ENCODE results near the gene CXCL12. TPM values are rescaled to one million over a fixed set of nuclear protein-coding genes. Genes with fewer than 3 reads are reported as not detected.

CXCL12 gene
- total RNA-seq, 1 donor from 2014 or later: 153 TPM

DNA sequence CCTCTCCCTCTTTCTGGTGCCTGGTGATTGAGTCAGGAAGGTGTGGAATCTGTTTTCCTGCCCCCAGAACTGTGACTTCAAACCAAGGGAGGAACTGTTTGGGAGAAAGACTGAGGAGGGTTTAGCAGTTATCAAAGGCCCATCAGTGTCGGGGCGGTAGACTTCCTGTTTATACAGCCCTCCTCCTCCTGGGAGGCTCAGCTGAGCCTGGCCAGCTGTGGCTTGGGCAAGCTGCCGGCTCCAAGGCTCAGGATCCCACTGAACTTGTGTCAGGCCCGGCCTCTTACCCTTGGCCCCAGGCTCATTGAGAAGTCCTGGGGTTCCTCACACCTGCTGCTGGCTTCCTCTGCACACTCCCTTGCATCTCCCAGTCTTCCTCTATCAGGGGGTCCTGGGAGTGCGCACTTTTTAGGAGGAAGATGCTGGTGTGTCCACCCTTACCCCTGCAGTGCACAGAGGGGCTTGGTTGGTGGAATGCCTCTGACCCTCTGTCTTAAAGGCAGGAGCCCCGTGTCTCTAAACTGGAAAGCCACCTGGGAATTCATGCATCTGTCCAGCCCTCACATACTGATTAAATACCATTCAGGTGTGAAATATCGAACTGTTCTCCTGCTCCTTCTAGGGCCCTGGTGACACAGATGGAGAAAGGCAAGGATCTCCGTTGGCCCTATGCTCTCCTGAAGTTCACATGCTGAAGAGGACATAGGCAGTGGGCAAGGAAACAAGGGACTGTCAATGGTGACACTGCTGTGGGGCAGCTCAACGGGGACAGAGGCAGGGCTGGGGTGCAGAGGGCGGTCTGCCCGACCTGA, 32.4 kb downstream of the CXCL12 start:
- peaks cover 6% of the 10 kb centered on the region for H3K4me1 Mint-ChIP-seq (ENCODE audit: unreplicated experiment)
- no peak for DNase-seq (ENCODE audit: extremely low spot score, unreplicated experiment)

GRCh38 chr10:44348496-44348895, 36.4 kb downstream of the CXCL12 start:
- Mint-ChIP-seq H3K9me3 (ENCODE audit: unreplicated experiment) (no peaks in the 10 kb centered on the region), H3K36me3 (ENCODE audit: unreplicated experiment) (peaks cover 3% of the 10 kb centered on the region), H3K27me3 (ENCODE audit: unreplicated experiment) (peaks cover 22% of the 10 kb centered on the region), H3K4me3 (ENCODE audit: unreplicated experiment) (no peak overlapping the region), H3K27ac (ENCODE audit: unreplicated experiment) (no peak overlapping the region), H3K4me1 (ENCODE audit: unreplicated experiment) (peaks cover 6% of the 10 kb centered on the region)
- DNase-seq (ENCODE audit: extremely low spot score, unreplicated experiment): no peak
- TF ChIP-seq, protein P1, sequence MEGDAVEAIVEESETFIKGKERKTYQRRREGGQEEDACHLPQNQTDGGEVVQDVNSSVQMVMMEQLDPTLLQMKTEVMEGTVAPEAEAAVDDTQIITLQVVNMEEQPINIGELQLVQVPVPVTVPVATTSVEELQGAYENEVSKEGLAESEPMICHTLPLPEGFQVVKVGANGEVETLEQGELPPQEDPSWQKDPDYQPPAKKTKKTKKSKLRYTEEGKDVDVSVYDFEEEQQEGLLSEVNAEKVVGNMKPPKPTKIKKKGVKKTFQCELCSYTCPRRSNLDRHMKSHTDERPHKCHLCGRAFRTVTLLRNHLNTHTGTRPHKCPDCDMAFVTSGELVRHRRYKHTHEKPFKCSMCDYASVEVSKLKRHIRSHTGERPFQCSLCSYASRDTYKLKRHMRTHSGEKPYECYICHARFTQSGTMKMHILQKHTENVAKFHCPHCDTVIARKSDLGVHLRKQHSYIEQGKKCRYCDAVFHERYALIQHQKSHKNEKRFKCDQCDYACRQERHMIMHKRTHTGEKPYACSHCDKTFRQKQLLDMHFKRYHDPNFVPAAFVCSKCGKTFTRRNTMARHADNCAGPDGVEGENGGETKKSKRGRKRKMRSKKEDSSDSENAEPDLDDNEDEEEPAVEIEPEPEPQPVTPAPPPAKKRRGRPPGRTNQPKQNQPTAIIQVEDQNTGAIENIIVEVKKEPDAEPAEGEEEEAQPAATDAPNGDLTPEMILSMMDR (IDR thresholded peaks at IDR 0.05): no peak

More for the DNA sequence above, 32.4 kb downstream of the CXCL12 start:
- Mint-ChIP-seq H3K9me3 (ENCODE audit: unreplicated experiment) (no peaks in the 10 kb centered on the region), H3K27ac (ENCODE audit: unreplicated experiment) (peak overlapping the region; percentile 52), H3K36me3 (ENCODE audit: unreplicated experiment) (no peaks in the 10 kb centered on the region), H3K27me3 (ENCODE audit: unreplicated experiment) (peaks cover 4% of the 10 kb centered on the region), H3K4me3 (ENCODE audit: unreplicated experiment) (no peak overlapping the region)
- TF ChIP-seq, protein P1 (IDR thresholded peaks at IDR 0.05): no peak

- Mint-ChIP-seq H3K27me3 (ENCODE audit: unreplicated experiment) (peaks cover 28% of the 10 kb centered on the region), H3K9me3 (ENCODE audit: unreplicated experiment) (no peaks in the 10 kb centered on the region), H3K27ac (ENCODE audit: unreplicated experiment) (no peak overlapping the region), H3K36me3 (ENCODE audit: unreplicated experiment) (peaks cover 3% of the 10 kb centered on the region), H3K4me1 (ENCODE audit: unreplicated experiment) (peaks cover 6% of the 10 kb centered on the region), H3K4me3 (ENCODE audit: unreplicated experiment) (no peak overlapping the region)
- no peak for DNase-seq (ENCODE audit: extremely low spot score, unreplicated experiment)
- TF ChIP-seq, protein P1 (IDR thresholded peaks at IDR 0.05): no peak
These were observed 37.1 kb downstream of the CXCL12 start for GRCh38 chr10:44347609-44348400.

GRCh38 chr10:44344727-44345126, 40.2 kb downstream of the CXCL12 start:
- H3K4me3 Mint-ChIP-seq (ENCODE audit: unreplicated experiment): no peak overlapping the region
- peaks cover 3% of the 10 kb centered on the region for H3K36me3 Mint-ChIP-seq (ENCODE audit: unreplicated experiment)
- TF ChIP-seq, protein P1 (IDR thresholded peaks at IDR 0.05): no peak
- H3K9me3 Mint-ChIP-seq (ENCODE audit: unreplicated experiment): no peaks in the 10 kb centered on the region
- H3K27me3 Mint-ChIP-seq (ENCODE audit: unreplicated experiment): peaks cover 44% of the 10 kb centered on the region
- DNase-seq (ENCODE audit: extremely low spot score, unreplicated experiment): no peak
- H3K4me1 Mint-ChIP-seq (ENCODE audit: unreplicated experiment): no peaks in the 10 kb centered on the region
- no peak overlapping the region for H3K27ac Mint-ChIP-seq (ENCODE audit: unreplicated experiment)

DNA sequence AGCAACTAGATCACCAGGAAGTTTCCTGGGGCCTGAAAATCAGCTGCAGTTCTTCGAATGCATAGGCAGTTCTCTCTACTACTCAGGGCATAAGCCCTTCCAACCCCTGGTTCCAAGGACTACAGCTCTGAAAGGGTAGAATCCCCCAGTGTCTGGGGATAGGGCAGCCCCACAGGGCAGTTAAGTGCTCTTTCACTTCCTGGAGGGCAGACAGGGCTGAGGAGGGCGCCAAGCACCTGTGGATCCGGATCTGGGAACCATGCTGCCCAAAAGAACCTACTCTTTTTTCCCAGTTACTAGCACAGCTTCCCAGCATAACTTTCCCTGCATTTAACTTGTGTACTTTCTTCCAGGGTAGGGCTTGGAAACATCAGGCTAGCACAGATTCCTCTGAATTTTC, 41.1 kb downstream of the CXCL12 start:
- Mint-ChIP-seq H3K36me3 (ENCODE audit: unreplicated experiment) (peaks cover 3% of the 10 kb centered on the region), H3K4me3 (ENCODE audit: unreplicated experiment) (no peak overlapping the region), H3K9me3 (ENCODE audit: unreplicated experiment) (no peaks in the 10 kb centered on the region), H3K27me3 (ENCODE audit: unreplicated experiment) (peaks cover 47% of the 10 kb centered on the region), H3K27ac (ENCODE audit: unreplicated experiment) (no peak overlapping the region), H3K4me1 (ENCODE audit: unreplicated experiment) (no peaks in the 10 kb centered on the region)
- TF ChIP-seq, protein P1 (IDR thresholded peaks at IDR 0.05): peak; percentile 12
- no peak for DNase-seq (ENCODE audit: extremely low spot score, unreplicated experiment)
